IMR-90 (cell line): Measurements from ENCODE around the gene HES7. TPM values are rescaled to one million over a fixed set of nuclear protein-coding genes. Genes with fewer than 3 reads are reported as not detected.

ENCODE experiments used
- ATAC-seq: fragments of 200-7000 bp; cut with Tn5 transposase; 2 replicates; pipeline ENCODE4 v1.9.1; 2020; ENCODE audit warnings: low read depth, mild to moderate bottlenecking, moderate library complexity
- BruUV-seq: library from RNA; stranded (reverse); fragments of 400-500 nt; replicated peaks from 2 replicates; lab custom pipeline; 2021; lab: Mats Ljungman, UMichigan
- CTCF ChIA-PET: fragments of 300-600 bp; formaldehyde crosslinking; extraction: SDS; loops from one replicate; lab custom pipeline; 2021; ENCODE audit warnings: antibody characterized with exemption; lab: Yijun Ruan, JAX
- POLR2A ChIA-PET: fragments of 300-600 bp; sonication (Branson Sonifier 250); formaldehyde crosslinking; loops from one replicate; lab custom pipeline; 2022; ENCODE audit warnings: antibody characterized with exemption; ENCODE audit not compliant: unreplicated experiment; lab: Charles Lee
- DNase-seq: peaks from one replicate; pipeline ENCODE4 v3.0.0; 2013
- H2AFZ ChIP-seq: replicated peaks from 2 replicates; pipeline ENCODE3; 2013; ENCODE audit warnings: low read length, mild to moderate bottlenecking; ENCODE audit not compliant: poor library complexity
- H2AK5ac ChIP-seq: 2 replicates; pipeline ENCODE4 v1.6.1; 2013; ENCODE audit warnings: low read depth, low read length, inconsistent platforms
- H2AK9ac ChIP-seq: replicated peaks from 2 replicates; pipeline ENCODE3; 2013; ENCODE audit warnings: mild to moderate bottlenecking, low read depth, low read length, moderate library complexity; ENCODE audit not compliant: poor library complexity
- H2BK120ac ChIP-seq: 2 replicates; pipeline ENCODE4 v1.6.1; 2013; ENCODE audit warnings: low read depth, low read length, inconsistent platforms
- H2BK15ac ChIP-seq: 3 replicates; pipeline ENCODE4 v1.6.1; 2013; ENCODE audit warnings: low read depth, low read length, inconsistent platforms
- H2BK20ac ChIP-seq: 2 replicates; pipeline ENCODE4 v1.6.1; 2013; ENCODE audit warnings: low read depth, mild to moderate bottlenecking, inconsistent platforms, low read length, moderate library complexity
- H2BK5ac ChIP-seq: 2 replicates; pipeline ENCODE4 v1.6.1; 2013; ENCODE audit warnings: mild to moderate bottlenecking, low read depth, low read length, inconsistent platforms; ENCODE audit not compliant: poor library complexity, severe bottlenecking
- H3K14ac ChIP-seq: replicated peaks from 2 replicates; pipeline ENCODE4 v1.6.1; 2013; ENCODE audit warnings: low read depth, low read length, inconsistent platforms
- H3K18ac ChIP-seq: 2 replicates; pipeline ENCODE4 v1.6.1; 2013; ENCODE audit warnings: low read depth, low read length, control low read depth
- H3K23ac ChIP-seq: 2 replicates; pipeline ENCODE4 v1.6.1; 2013; ENCODE audit warnings: low read depth, low read length, inconsistent platforms
- H3K27ac ChIP-seq: 2 replicates; pipeline ENCODE4 v1.5.1; 2013; ENCODE audit warnings: mild to moderate bottlenecking, control low read depth, low read length; ENCODE audit not compliant: insufficient read depth
- H3K27me3 ChIP-seq: 2 replicates; pipeline ENCODE4 v1.6.1; 2013; ENCODE audit warnings: low read length; ENCODE audit not compliant: control insufficient read depth, insufficient read depth
- H3K36me3 ChIP-seq: 2 replicates; pipeline ENCODE4 v1.6.1; 2013; ENCODE audit warnings: low read length, mixed read lengths; ENCODE audit not compliant: control insufficient read depth, insufficient read depth
- H3K4ac ChIP-seq: 2 replicates; pipeline ENCODE4 v1.6.1; 2013; ENCODE audit warnings: low read depth, low read length, inconsistent platforms
- H3K4me1 ChIP-seq: 2 replicates; pipeline ENCODE4 v1.6.1; 2013; ENCODE audit warnings: low read length, mixed read lengths; ENCODE audit not compliant: control insufficient read depth, insufficient read depth
- H3K4me2 ChIP-seq: 2 replicates; pipeline ENCODE4 v1.6.1; 2013; ENCODE audit warnings: low read depth, mild to moderate bottlenecking, control low read depth, low read length, moderate library complexity
- H3K4me3 ChIP-seq: 2 replicates; pipeline ENCODE4 v1.5.1; 2013; ENCODE audit warnings: low read depth, mild to moderate bottlenecking, control low read depth, low read length, moderate library complexity; ENCODE audit not compliant: insufficient read depth
- H3K56ac ChIP-seq: 2 replicates; pipeline ENCODE4 v1.6.1; 2013; ENCODE audit warnings: low read length, inconsistent platforms; ENCODE audit not compliant: insufficient read depth; ENCODE audit errors: extremely low read depth
- H3K79me1 ChIP-seq, 2 experiments: 2 replicates each; pipeline ENCODE4 v1.6.1; 2013; ENCODE audit warnings: low read length in 2 of 2, inconsistent platforms in 1 of 2, low read depth in 1 of 2
- H3K9ac ChIP-seq: 2 replicates; pipeline ENCODE4 v1.6.1; 2013; ENCODE audit warnings: low read depth, low read length, control low read depth
- H3K9me1 ChIP-seq: 2 replicates; pipeline ENCODE4 v1.6.1; 2013; ENCODE audit warnings: low read length, inconsistent platforms; ENCODE audit not compliant: insufficient read depth
- H3K9me3 ChIP-seq: 2 replicates; pipeline ENCODE4 v1.6.1; 2013; ENCODE audit warnings: low read length; ENCODE audit not compliant: control insufficient read depth, insufficient read depth
- H4K20me1 ChIP-seq: 2 replicates; pipeline ENCODE4 v1.6.1; 2013; ENCODE audit warnings: low read length, inconsistent platforms; ENCODE audit not compliant: insufficient read depth
- H4K5ac ChIP-seq: 2 replicates; pipeline ENCODE4 v1.6.1; 2013; ENCODE audit warnings: mild to moderate bottlenecking, low read depth, low read length, control low read depth
- H4K8ac ChIP-seq, 2 experiments: 2 replicates each; pipeline ENCODE4 v1.6.1; 2013; ENCODE audit warnings: low read depth in 2 of 2, low read length in 2 of 2, control low read depth in 1 of 2, inconsistent platforms in 1 of 2
- H4K91ac ChIP-seq: 2 replicates; pipeline ENCODE4 v1.6.1; 2013; ENCODE audit warnings: low read depth, low read length, inconsistent platforms; ENCODE audit not compliant: insufficient read depth
- CHD1 ChIP-seq: IDR thresholded peaks from 2 replicates; pipeline ENCODE4 v1.6.1; 2012; ENCODE audit warnings: low read depth, low read length, improper control_type of control experiment
- RCOR1 ChIP-seq: IDR thresholded peaks from 2 replicates; pipeline ENCODE4 v1.6.1; 2012; ENCODE audit warnings: mild to moderate bottlenecking, low read length, improper control_type of control experiment; ENCODE audit not compliant: insufficient replicate concordance
- WGBS, 2 experiments: methylation state at CpG; one replicate each; pipeline versions ENCODE4 v1.1.5 to v1.1.7; 2013; ENCODE audit warnings: missing lambda C conversion rate in 2 of 2; ENCODE audit not compliant: insufficient read length in 1 of 2; ENCODE audit errors: extremely low coverage in 2 of 2; 5-methylcytosine and 5-hydroxymethylcytosine counted together
- dilution Hi-C: fragments of 300-500 bp; cut with HindIII; formaldehyde crosslinking; loops from one replicate; pipeline ENCODE4 v1.14.3; 2018; ENCODE audit warnings: low sequenced_read_pairs; ENCODE audit not compliant: unreplicated experiment
- in situ Hi-C: fragments of 300-500 bp; cut with MboI; formaldehyde crosslinking; loops from 3 replicates; pipeline ENCODE4 v1.14.3; 2019; ENCODE audit warnings: low sequenced_read_pairs, inconsistent platforms, mixed read lengths
- intact Hi-C: fragments of 100-400 bp; cut with micrococcal nuclease; formaldehyde crosslinking; loops from 2 replicates; pipeline ENCODE4 v1.10.0; 2022
- polyA plus RNA-seq, 3 experiments: library from polyadenylated mRNA; depleted of rRNA; stranded (reverse); fragments of >200 nt; gene quantifications; 2 replicates each; pipeline ENCODE4 v1.2.3, GENCODE V29; 2012; ENCODE audit warnings: low replicate concordance in 1 of 3
- total RNA-seq: library from RNA; depleted of rRNA; stranded (reverse); fragments of >200 nt; gene quantifications from 2 replicates; pipeline ENCODE4 v1.2.3, GENCODE V29; 2012

Gene HES7
- total and polyA plus RNA-seq, 2 of the 4 experiments (the other 2 are of a cell fraction) = 0.43 TPM; not detected in 1

- Histone ChIP-seq H3K36me3 (peaks cover 6% of the 10 kb centered on the region; the same call in 1 of the 2 replicates), H2BK15ac (0 out of 3 replicates have a peak overlapping the region, but pooled peaks have one; percentile 30), H3K4me2 (peak overlapping the region; percentile 87), H2AK5ac (peak overlapping the region; percentile 33), H3K79me1 (peaks cover under 1 to 46% of the 10 kb centered on the region in 2 experiments; a peak in 3 of 4 replicates), H4K5ac (no peak overlapping the region), H3K4me1 (peaks cover 23% of the 10 kb centered on the region), H2BK5ac (peak overlapping the region; percentile 75), H3K9ac (peak overlapping the region; percentile 55; the same call in 1 of the 2 replicates), H4K91ac (peak overlapping the region; percentile 17; the same call in 1 of the 2 replicates), H4K8ac (no peak overlapping the region), H3K56ac (no peak overlapping the region), H2AFZ (peak overlapping the region; percentile 89), H3K18ac (no peak overlapping the region), H2AK9ac (peak overlapping the region; percentile 81), H3K27ac (peak overlapping the region; percentile 45), H2BK120ac (no peak overlapping the region), H3K9me3 (no peaks in the 10 kb centered on the region), H3K9me1 (peaks cover 22% of the 10 kb centered on the region), H3K14ac (no peak overlapping the region; the same call in 1 of the 2 replicates), H2BK20ac (no peak overlapping the region), H3K23ac (peak overlapping the region; percentile 29; the same call in 1 of the 2 replicates), H3K27me3 (no peaks in the 10 kb centered on the region), H3K4me3 (peak overlapping the region; percentile 69), H4K20me1 (peaks cover 13% of the 10 kb centered on the region), H3K4ac (no peak overlapping the region; the same call in 1 of the 2 replicates)
- in situ Hi-C loops (loop anchor here (25.0 kb wide), 1 partner anchor 918 kb away; the partner anchor contains the start of genes DVL2, GABARAP and PHF23), intact Hi-C loops (loop anchor here (5.0 kb wide), 1 partner anchor 73 kb away; no protein-coding TSS in a partner anchor), dilution Hi-C loops (no loop called here)
- no peak for DNase-seq
- POLR2A ChIA-PET = interaction anchor here (1.4 kb wide), 1 partner anchor 18 kb away, joined by 8 read pairs; no protein-coding TSS in a partner anchor
- peak; percentile 5; the same call in 1 of the 2 replicates for TF ChIP-seq CHD1
- no peak for TF ChIP-seq RCOR1
- no TSS peak for BruUV-seq
- CTCF ChIA-PET = interaction anchor here (0.6 kb wide), 1 partner anchor 23 kb away, joined by 8 read pairs; no protein-coding TSS in a partner anchor
- WGBS, 2 experiments = 39% methylated on average over 6 of the region's 14 CpGs; no CpG with 5 or more reads in 1 of the 2 experiments
- ATAC-seq = no peak
Measured at GRCh38 chr17:8155231-8155995, 31.5 kb upstream of the HES7 start.
